ENCODE data around the gene GABBR2. TPM values are rescaled to one million over a fixed set of nuclear protein-coding genes. Genes with fewer than 3 reads are reported as not detected.

Gene GABBR2
- total and polyA plus RNA-seq, 9 of the 15 experiments (the other 6 are each of a cell fraction or from before 2014, with no cell fraction given) = 0.15 to 1.9 (median 0.32) TPM

- TF ChIP-seq STAG1 (CRISPR knock-in tag; IDR thresholded peaks at IDR 0.05; ENCODE audit: borderline replicate concordance) = peak; percentile 80; the same call in 1 of the 2 replicates
- no peak for TF ChIP-seq ELF1 (tag; IDR thresholded peaks at IDR 0.05)
- TF ChIP-seq, protein P1, sequence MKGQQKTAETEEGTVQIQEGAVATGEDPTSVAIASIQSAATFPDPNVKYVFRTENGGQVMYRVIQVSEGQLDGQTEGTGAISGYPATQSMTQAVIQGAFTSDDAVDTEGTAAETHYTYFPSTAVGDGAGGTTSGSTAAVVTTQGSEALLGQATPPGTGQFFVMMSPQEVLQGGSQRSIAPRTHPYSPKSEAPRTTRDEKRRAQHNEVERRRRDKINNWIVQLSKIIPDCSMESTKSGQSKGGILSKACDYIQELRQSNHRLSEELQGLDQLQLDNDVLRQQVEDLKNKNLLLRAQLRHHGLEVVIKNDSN (CRISPR knock-in tag; IDR thresholded peaks at IDR 0.05) = no peak
- peak; percentile 13; the same call in 1 of the 2 replicates for TF ChIP-seq CREM (IDR thresholded peaks at IDR 0.05; ENCODE audit: low read depth)
- TF ChIP-seq, protein P2, sequence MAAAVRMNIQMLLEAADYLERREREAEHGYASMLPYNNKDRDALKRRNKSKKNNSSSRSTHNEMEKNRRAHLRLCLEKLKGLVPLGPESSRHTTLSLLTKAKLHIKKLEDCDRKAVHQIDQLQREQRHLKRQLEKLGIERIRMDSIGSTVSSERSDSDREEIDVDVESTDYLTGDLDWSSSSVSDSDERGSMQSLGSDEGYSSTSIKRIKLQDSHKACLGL (CRISPR knock-in tag; IDR thresholded peaks at IDR 0.05; ENCODE audit: borderline replicate concordance, poor library complexity, severe bottlenecking) = no peak
- TF ChIP-seq KDM2B (CRISPR knock-in tag; IDR thresholded peaks at IDR 0.05) = no peak
- TF ChIP-seq RB1 (IDR thresholded peaks at IDR 0.05; ENCODE audit: low read depth) = peak; percentile 74
- TF ChIP-seq TAF7 (tag; IDR thresholded peaks at IDR 0.05) = no peak
- TF ChIP-seq ESRRA (IDR thresholded peaks at IDR 0.05; ENCODE audit: borderline replicate concordance, low read depth) = peak; percentile 38; the same call in 1 of the 2 replicates
- no peak for TF ChIP-seq EGR1 (conservative IDR thresholded peaks at IDR 0.05)
- TF ChIP-seq OTX1 (CRISPR knock-in tag; IDR thresholded peaks at IDR 0.05) = 0 out of 2 replicates have a peak, but pooled peaks have one; percentile 22
- TF ChIP-seq, protein P3, sequence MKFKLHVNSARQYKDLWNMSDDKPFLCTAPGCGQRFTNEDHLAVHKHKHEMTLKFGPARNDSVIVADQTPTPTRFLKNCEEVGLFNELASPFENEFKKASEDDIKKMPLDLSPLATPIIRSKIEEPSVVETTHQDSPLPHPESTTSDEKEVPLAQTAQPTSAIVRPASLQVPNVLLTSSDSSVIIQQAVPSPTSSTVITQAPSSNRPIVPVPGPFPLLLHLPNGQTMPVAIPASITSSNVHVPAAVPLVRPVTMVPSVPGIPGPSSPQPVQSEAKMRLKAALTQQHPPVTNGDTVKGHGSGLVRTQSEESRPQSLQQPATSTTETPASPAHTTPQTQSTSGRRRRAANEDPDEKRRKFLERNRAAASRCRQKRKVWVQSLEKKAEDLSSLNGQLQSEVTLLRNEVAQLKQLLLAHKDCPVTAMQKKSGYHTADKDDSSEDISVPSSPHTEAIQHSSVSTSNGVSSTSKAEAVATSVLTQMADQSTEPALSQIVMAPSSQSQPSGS (CRISPR knock-in tag; IDR thresholded peaks at IDR 0.05) = no peak
- no peak for TF ChIP-seq RBM39 (optimal IDR thresholded peaks at IDR 0.05; ENCODE audit: low read depth, low read length)
- TF ChIP-seq SMARCB1 (IDR thresholded peaks at IDR 0.05; ENCODE audit: insufficient read length, low read depth) = no peak
- TF ChIP-seq, protein P4, sequence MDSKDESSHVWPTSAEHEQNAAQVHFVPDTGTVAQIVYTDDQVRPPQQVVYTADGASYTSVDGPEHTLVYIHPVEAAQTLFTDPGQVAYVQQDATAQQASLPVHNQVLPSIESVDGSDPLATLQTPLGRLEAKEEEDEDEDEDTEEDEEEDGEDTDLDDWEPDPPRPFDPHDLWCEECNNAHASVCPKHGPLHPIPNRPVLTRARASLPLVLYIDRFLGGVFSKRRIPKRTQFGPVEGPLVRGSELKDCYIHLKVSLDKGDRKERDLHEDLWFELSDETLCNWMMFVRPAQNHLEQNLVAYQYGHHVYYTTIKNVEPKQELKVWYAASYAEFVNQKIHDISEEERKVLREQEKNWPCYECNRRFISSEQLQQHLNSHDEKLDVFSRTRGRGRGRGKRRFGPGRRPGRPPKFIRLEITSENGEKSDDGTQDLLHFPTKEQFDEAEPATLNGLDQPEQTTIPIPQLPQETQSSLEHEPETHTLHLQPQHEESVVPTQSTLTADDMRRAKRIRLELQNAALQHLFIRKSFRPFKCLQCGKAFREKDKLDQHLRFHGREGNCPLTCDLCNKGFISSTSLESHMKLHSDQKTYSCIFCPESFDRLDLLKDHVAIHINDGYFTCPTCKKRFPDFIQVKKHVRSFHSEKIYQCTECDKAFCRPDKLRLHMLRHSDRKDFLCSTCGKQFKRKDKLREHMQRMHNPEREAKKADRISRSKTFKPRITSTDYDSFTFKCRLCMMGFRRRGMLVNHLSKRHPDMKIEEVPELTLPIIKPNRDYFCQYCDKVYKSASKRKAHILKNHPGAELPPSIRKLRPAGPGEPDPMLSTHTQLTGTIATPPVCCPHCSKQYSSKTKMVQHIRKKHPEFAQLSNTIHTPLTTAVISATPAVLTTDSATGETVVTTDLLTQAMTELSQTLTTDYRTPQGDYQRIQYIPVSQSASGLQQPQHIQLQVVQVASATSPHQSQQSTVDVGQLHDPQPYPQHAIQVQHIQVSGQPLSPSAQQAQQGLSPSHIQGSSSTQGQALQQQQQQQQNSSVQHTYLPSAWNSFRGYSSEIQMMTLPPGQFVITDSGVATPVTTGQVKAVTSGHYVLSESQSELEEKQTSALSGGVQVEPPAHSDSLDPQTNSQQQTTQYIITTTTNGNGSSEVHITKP (IDR thresholded peaks at IDR 0.05; ENCODE audit: partially characterized antibody) = peak; percentile 10
- no peak for TF ChIP-seq SRSF1 (IDR thresholded peaks at IDR 0.05; ENCODE audit: low read depth, low read length)
- peak; percentile 97 for TF ChIP-seq SMC3 (conservative IDR thresholded peaks at IDR 0.05; ENCODE audit: insufficient read depth, low read depth, low read length)
- TF ChIP-seq ATF7 (IDR thresholded peaks at IDR 0.05) = peak; percentile 30; the same call in 1 of the 2 replicates
- TF ChIP-seq BRD4 (IDR thresholded peaks at IDR 0.05) = no peak
- TF ChIP-seq CHD2 (IDR thresholded peaks at IDR 0.05; ENCODE audit: low read depth, low read length) = no peak
- no peak for TF ChIP-seq ZEB2 (IDR thresholded peaks at IDR 0.05)
- peak; percentile 94 for TF ChIP-seq ARID2 (IDR thresholded peaks at IDR 0.05)
- TF ChIP-seq SIN3B (IDR thresholded peaks at IDR 0.05; ENCODE audit: low read depth) = no peak
- no peak for TF ChIP-seq ADNP (tag; IDR thresholded peaks at IDR 0.05)
These were observed 445.0 kb downstream of the GABBR2 start (continued) for GRCh38 chr9:98263482-98264357.

Measured in K562 (cell line).